Endothelial cell of umbilical vein (primary cell): Measurements from ENCODE around the gene DOCK1. TPM values are rescaled to one million over a fixed set of nuclear protein-coding genes. Genes with fewer than 3 reads are reported as not detected.

Experiments
- BruUV-seq: library from RNA; stranded (reverse); fragments of 400-500 nt; replicated peaks from 2 replicates; lab custom pipeline; 2021; lab: Mats Ljungman, UMichigan
- CTCF ChIA-PET: fragments of 300-600, 350-600 bp; sonication (Branson Sonifier 250); formaldehyde crosslinking; loops from one replicate; lab custom pipeline; 2021; ENCODE audit warnings: antibody characterized with exemption, inconsistent platforms; lab: Charles Lee
- POLR2A ChIA-PET: fragments of 300-600, 350-600 bp; sonication (Branson Sonifier 250); formaldehyde crosslinking; loops from one replicate; lab custom pipeline; 2021; ENCODE audit warnings: antibody characterized with exemption, inconsistent platforms; lab: Charles Lee
- DNase-seq: peaks from one replicate; pipeline ENCODE4 v3.0.0-alpha.2; 2011; ENCODE audit warnings: low read depth, low spot score
- FAIRE-seq: peaks from 2 replicates; lab custom pipeline; 2011; peaks lifted over from hg19 to GRCh38; lab: Jason Lieb, UNC
- H2AFZ ChIP-seq: 2 replicates; pipeline ENCODE4 v1.6.0; 2012; ENCODE audit warnings: low read depth, low read length, control low read depth, inconsistent platforms
- H3K27ac ChIP-seq: 2 replicates; pipeline ENCODE4 v1.5.1; 2011; ENCODE audit warnings: low read depth, mild to moderate bottlenecking, control low read depth, low read length, moderate library complexity; ENCODE audit not compliant: insufficient read depth
- H3K27me3 ChIP-seq, 2 experiments: 2 replicates each; pipeline versions ENCODE4 v1.6.0 to v1.6.1; 2011; ENCODE audit warnings: low read length in 2 of 2, mixed read lengths in 1 of 2; ENCODE audit not compliant: control insufficient read depth in 2 of 2, insufficient read depth in 2 of 2
- H3K36me3 ChIP-seq, 2 experiments: 2 replicates in 1 of 2; 3 replicates in 1 of 2; pipeline ENCODE4 v1.5.1; 2011; ENCODE audit warnings: low read length in 2 of 2, mild to moderate bottlenecking in 1 of 2, moderate library complexity in 1 of 2; ENCODE audit not compliant: control insufficient read depth in 2 of 2, insufficient read depth in 2 of 2; ENCODE audit errors: extremely low read depth in 1 of 2
- H3K4me1 ChIP-seq: 3 replicates; pipeline ENCODE4 v1.5.1; 2011; ENCODE audit warnings: mild to moderate bottlenecking, low read length; ENCODE audit not compliant: control insufficient read depth, insufficient read depth; ENCODE audit errors: extremely low read depth
- H3K4me2 ChIP-seq: 2 replicates; pipeline ENCODE4 v1.6.1; 2011; ENCODE audit warnings: low read length, control low read depth, mixed read lengths; ENCODE audit not compliant: insufficient read depth
- H3K4me3 ChIP-seq, 3 experiments: fragments of 200-600 bp in 1 of 3; sonication (generic), shearing (Covaris generic) in 1 of 3; replicated peaks in 1 of 3; 2 replicates each; pipeline ENCODE4 v1.5.1; 2011 to 2016; ENCODE audit warnings: control low read depth in 3 of 3, low read length in 3 of 3, mild to moderate bottlenecking in 2 of 3, inconsistent platforms in 1 of 3, low read depth in 1 of 3, moderate library complexity in 1 of 3; ENCODE audit not compliant: insufficient read depth in 1 of 3
- H3K79me2 ChIP-seq: 2 replicates; pipeline ENCODE4 v1.6.0; 2012; ENCODE audit warnings: low read length, inconsistent platforms; ENCODE audit not compliant: control insufficient read depth, insufficient read depth
- H3K9ac ChIP-seq: replicated peaks from 2 replicates; pipeline ENCODE3; 2011; ENCODE audit warnings: low read length, control low read depth; ENCODE audit not compliant: insufficient read depth; ENCODE audit errors: extremely low read depth
- H3K9me1 ChIP-seq: replicated peaks from 3 replicates; pipeline ENCODE4 v1.6.0; 2011; ENCODE audit warnings: mild to moderate bottlenecking, low read length; ENCODE audit not compliant: control insufficient read depth, insufficient read depth; ENCODE audit errors: extremely low read depth
- H3K9me3 ChIP-seq: replicated peaks from 2 replicates; pipeline ENCODE4 v1.5.1; 2012; ENCODE audit warnings: low read length, inconsistent platforms; ENCODE audit not compliant: control insufficient read depth, insufficient read depth
- H4K20me1 ChIP-seq: replicated peaks from 2 replicates; pipeline ENCODE3; 2011; ENCODE audit warnings: mild to moderate bottlenecking, low read length; ENCODE audit not compliant: control insufficient read depth, insufficient read depth; ENCODE audit errors: extremely low read depth
- CTCF ChIP-seq, 2 donors: IDR thresholded peaks; 1 replicate in 1 of 2; 2 replicates in 1 of 2; pipeline ENCODE4 v1.5.1; 2011; ENCODE audit warnings: low read length in 2 of 2, mild to moderate bottlenecking in 2 of 2, moderate library complexity in 2 of 2, control low read depth in 1 of 2, inconsistent platforms in 1 of 2, low read depth in 1 of 2; ENCODE audit not compliant: insufficient read depth in 1 of 2; ENCODE audit errors: extremely low read depth in 1 of 2
- EZH2 ChIP-seq: IDR thresholded peaks from 2 replicates; pipeline ENCODE4 v1.6.1; 2012; ENCODE audit warnings: borderline replicate concordance, low read depth, mild to moderate bottlenecking, moderate library complexity, low read length, inconsistent platforms; ENCODE audit not compliant: severe bottlenecking
- FOS ChIP-seq: IDR thresholded peaks from 2 replicates; pipeline ENCODE4 v1.6.1; 2011; ENCODE audit warnings: mild to moderate bottlenecking, low read length, moderate library complexity, borderline replicate concordance; ENCODE audit not compliant: insufficient read depth
- JUN ChIP-seq: IDR thresholded peaks from 2 replicates; pipeline ENCODE4 v1.6.1; 2011; ENCODE audit warnings: borderline replicate concordance, low read depth; ENCODE audit not compliant: insufficient read length, insufficient read depth
- POLR2A ChIP-seq: IDR thresholded peaks from 2 replicates; pipeline ENCODE4 v1.6.1; 2012; ENCODE audit warnings: low read depth, mild to moderate bottlenecking, control low read depth, low read length
- POLR2AphosphoS5 ChIP-seq: IDR thresholded peaks from 2 replicates; pipeline ENCODE4 v1.6.1; 2012; ENCODE audit warnings: low read depth, mild to moderate bottlenecking, control low read depth, low read length, moderate library complexity; ENCODE audit not compliant: insufficient read depth
- dilution Hi-C: fragments of 300-500 bp; cut with MboI; formaldehyde crosslinking; loops from one replicate; pipeline ENCODE4 v1.15.0; 2019; ENCODE audit warnings: low sequenced_read_pairs; ENCODE audit not compliant: extremely low pct_ligation_motif_present
- intact Hi-C: fragments of 100-400 bp; cut with micrococcal nuclease; formaldehyde crosslinking; loops from one replicate; pipeline ENCODE4 v1.10.0; 2022
- polyA plus RNA-seq, 4 experiments: library from polyadenylated mRNA; depleted of rRNA in 3 of 4; stranded (reverse) in 3 of 4; unstranded in 1 of 4; fragments of >200 nt; gene quantifications; 2 replicates each; pipeline versions ENCODE4 v1.2.1 to v1.2.3, GENCODE V29; 2011 to 2012; ENCODE audit warnings: missing spikeins in 1 of 4
- total RNA-seq: library from RNA; stranded (reverse); gene quantifications from 2 replicates; pipeline ENCODE4 v1.2.3, GENCODE V29; 2021
- TF ChIP-seq, protein P1 (sequence below): IDR thresholded peaks from 2 replicates; pipeline ENCODE4 v1.6.1; 2011; ENCODE audit not compliant: insufficient read depth, insufficient read length

The DOCK1 gene
- total and polyA plus RNA-seq, 2 donors (not counting 3 experiments of a cell fraction or from before 2014, with no cell fraction given) = 22.5 to 83.1 TPM

GRCh38 chr10:126895214-126895781 lies 9.9 kb upstream of the DOCK1 start:
- FAIRE-seq (no peak), DNase-seq (no peak)
- Histone ChIP-seq H3K9me3 (no peaks in the 10 kb centered on the region), H3K36me3 (no peaks in the 10 kb centered on the region), H3K9me1 (no peaks in the 10 kb centered on the region), H2AFZ (no peak overlapping the region), H3K27ac (no peak overlapping the region), H3K9ac (no peak overlapping the region), H3K79me2 (no peaks in the 10 kb centered on the region), H3K27me3 (no peaks in the 10 kb centered on the region), H3K4me3 (no peak overlapping the region), H4K20me1 (no peaks in the 10 kb centered on the region), H3K4me1 (no peaks in the 10 kb centered on the region), H3K4me2 (no peak overlapping the region)
- TF ChIP-seq, protein P1, sequence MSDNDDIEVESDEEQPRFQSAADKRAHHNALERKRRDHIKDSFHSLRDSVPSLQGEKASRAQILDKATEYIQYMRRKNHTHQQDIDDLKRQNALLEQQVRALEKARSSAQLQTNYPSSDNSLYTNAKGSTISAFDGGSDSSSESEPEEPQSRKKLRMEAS = no peak
- TF ChIP-seq EZH2 (no peak), POLR2AphosphoS5 (no peak), POLR2A (no peak), FOS (no peak), CTCF (IDR thresholded peaks at IDR 0.05; ENCODE audit: extremely low read depth in 1 of 2, insufficient read depth in 1 of 2, low read depth in 1 of 2, low read length in 2 of 2) (no peak), JUN (no peak)
- POLR2A ChIA-PET = no interaction called here
- dilution Hi-C loops = no loop called here
- no TSS peak for BruUV-seq
- CTCF ChIA-PET = no interaction called here
- intact Hi-C loops = no loop called here
